GM23248 (cell line): ENCODE measurements around the gene EIF2B4. TPM values are rescaled to one million over a fixed set of nuclear protein-coding genes. Genes with fewer than 3 reads are reported as not detected.

Experiments
- DNase-seq: peaks from one replicate; pipeline ENCODE4 v3.0.0-alpha.2; 2015
- H2AFZ ChIP-seq: fragments of 200-600 bp; sonication (generic); 2 replicates; pipeline ENCODE4 v1.6.1; 2016; ENCODE audit warnings: antibody characterized with exemption
- H3F3A ChIP-seq: fragments of 200-600 bp; sonication (generic); 2 replicates; pipeline ENCODE4 v1.6.1; 2016; ENCODE audit warnings: mild to moderate bottlenecking, antibody characterized with exemption, mixed run types; ENCODE audit not compliant: insufficient read depth
- H3K27ac ChIP-seq: fragments of 200-600 bp; sonication (generic); 2 replicates; pipeline ENCODE4 v1.5.1; 2016; ENCODE audit warnings: mild to moderate bottlenecking
- H3K27me3 ChIP-seq: fragments of 200-600 bp; sonication (generic); replicated peaks from 2 replicates; pipeline ENCODE4 v1.6.1; 2016; ENCODE audit warnings: mild to moderate bottlenecking; ENCODE audit not compliant: insufficient read depth
- H3K36me3 ChIP-seq: fragments of 200-600 bp; sonication (generic); 2 replicates; pipeline ENCODE4 v1.6.1; 2016; ENCODE audit warnings: low read depth, mild to moderate bottlenecking
- H3K4me1 ChIP-seq: fragments of 200-600 bp; sonication (generic); 2 replicates; pipeline ENCODE4 v1.6.1; 2016; ENCODE audit warnings: mild to moderate bottlenecking; ENCODE audit not compliant: insufficient read depth
- H3K4me2 ChIP-seq: fragments of 200-600 bp; sonication (generic); one replicate; pipeline ENCODE4 v1.6.1; 2016; ENCODE audit warnings: mild to moderate bottlenecking; ENCODE audit not compliant: unreplicated experiment
- H3K4me3 ChIP-seq: fragments of 200-600 bp; sonication (generic); 2 replicates; pipeline ENCODE4 v1.5.1; 2016; ENCODE audit warnings: mild to moderate bottlenecking
- H3K79me2 ChIP-seq: fragments of 200-600 bp; sonication (generic); 2 replicates; pipeline ENCODE4 v1.6.1; 2016; ENCODE audit warnings: mild to moderate bottlenecking; ENCODE audit not compliant: insufficient read depth
- H3K9ac ChIP-seq: fragments of 200-600 bp; sonication (generic); 2 replicates; pipeline ENCODE4 v1.6.1; 2016; ENCODE audit warnings: mild to moderate bottlenecking
- H3K9me2 ChIP-seq: fragments of 200-600 bp; sonication (generic); 2 replicates; pipeline ENCODE4 v1.6.1; 2016; ENCODE audit warnings: mixed run types, mild to moderate bottlenecking, moderate library complexity; ENCODE audit not compliant: insufficient read depth
- H3K9me3 ChIP-seq: fragments of 200-600 bp; sonication (generic); one replicate; pipeline ENCODE4 v1.6.1; 2017; ENCODE audit warnings: low read depth
- H4K20me1 ChIP-seq: fragments of 200-600 bp; sonication (generic); 2 replicates; pipeline ENCODE4 v1.6.0; 2016; ENCODE audit not compliant: insufficient read depth
- EZH2 ChIP-seq: fragments of 200-600 bp; sonication (generic); IDR thresholded peaks from 2 replicates; pipeline ENCODE4 v1.6.1; 2018; ENCODE audit warnings: antibody characterized with exemption, mild to moderate bottlenecking; ENCODE audit not compliant: insufficient read depth, poor library complexity, severe bottlenecking
- EZH2phosphoT487 ChIP-seq: fragments of 200-600 bp; sonication (generic); IDR thresholded peaks from 2 replicates; pipeline ENCODE4 v1.6.1; 2018; ENCODE audit warnings: antibody characterized with exemption, moderate library complexity, mild to moderate bottlenecking, low read depth; ENCODE audit not compliant: insufficient read depth
- WGBS, 2 experiments: methylation state at CpG; one replicate each; pipeline ENCODE4 v1.1.6; 2015 to 2017; ENCODE audit warnings: low lambda C conversion rate in 2 of 2, low coverage in 1 of 2; ENCODE audit errors: missing lambda C conversion rate in 2 of 2; 5-methylcytosine and 5-hydroxymethylcytosine counted together
- in situ Hi-C: fragments of 300-500 bp; cut with MboI; formaldehyde crosslinking; loops from 2 replicates; pipeline ENCODE4 v1.15.0; 2020
- polyA plus RNA-seq: library from polyadenylated mRNA; unstranded; fragments of >200 nt; fragmentation: Nextera tagmentation; extraction: Ambion mirVana; gene quantifications from 2 replicates; pipeline ENCODE4 v1.2.1, GENCODE V29; 2016
- total RNA-seq: library from RNA; depleted of rRNA; stranded (reverse); fragments of >200 nt; shearing (Covaris generic); gene quantifications from 2 replicates; pipeline ENCODE4 v1.2.3, GENCODE V29; 2014

The EIF2B4 gene
- total and polyA plus RNA-seq, 2 experiments from 2014 or later: 26.6 to 50.1 TPM

GRCh38 chr2:27363933-27364332, 6.2 kb downstream of the EIF2B4 start:
- H3K27me3 ChIP-seq: no peaks in the 10 kb centered on the region
- no peak overlapping the region for H2AFZ ChIP-seq
- WGBS, 2 experiments: 98% methylated on average over 2 of the region's 2 CpGs

GRCh38 chr2:27362678-27363420, 7.3 kb downstream of the EIF2B4 start:
- no peak for DNase-seq
- Histone ChIP-seq H3K4me1 (peaks cover 7% of the 10 kb centered on the region), H3K36me3 (peaks cover 38% of the 10 kb centered on the region), H2AFZ (no peak overlapping the region), H3K27ac (no peak overlapping the region), H3K27me3 (no peaks in the 10 kb centered on the region), H3K4me3 (no peak overlapping the region), H4K20me1 (no peaks in the 10 kb centered on the region), H3K79me2 (peaks cover 51% of the 10 kb centered on the region), H3K9ac (no peak overlapping the region), H3F3A (peaks cover 25% of the 10 kb centered on the region; the same call in 1 of the 2 replicates), H3K9me2 (no peaks in the 10 kb centered on the region), H3K9me3 (no peaks in the 10 kb centered on the region), H3K4me2 (no peak overlapping the region)
- TF ChIP-seq EZH2: no peak
- TF ChIP-seq EZH2phosphoT487: no peak
- in situ Hi-C loops: no loop called here
- WGBS, 2 experiments: 95 to 98% methylated on average over 4 of the region's 4 CpGs

More at GRCh38 chr2:27363933-27364332, 6.2 kb downstream of the EIF2B4 start:
- Histone ChIP-seq H3K9me2 (no peaks in the 10 kb centered on the region), H3K4me3 (no peak overlapping the region), H3K4me2 (no peak overlapping the region), H3K79me2 (peaks cover 53% of the 10 kb centered on the region), H3K36me3 (peaks cover 43% of the 10 kb centered on the region), H3K9ac (no peak overlapping the region), H4K20me1 (no peaks in the 10 kb centered on the region), H3K27ac (no peak overlapping the region), H3F3A (peaks cover 25% of the 10 kb centered on the region; the same call in 1 of the 2 replicates), H3K4me1 (peaks cover 5% of the 10 kb centered on the region; the same call in 1 of the 2 replicates), H3K9me3 (no peaks in the 10 kb centered on the region)
- no peak for DNase-seq
- in situ Hi-C loops: no loop called here
- TF ChIP-seq EZH2 (no peak), EZH2phosphoT487 (no peak)

GRCh38 chr2:27356382-27357181, 13.6 kb downstream of the EIF2B4 start, which contains the start of gene GTF3C2:
Gene GTF3C2, minus strand, starts transcription at chr2:27356764. Its CDS starts 13,210 bp downstream, at chr2:27343554.
- TF ChIP-seq EZH2phosphoT487: no peak
- no peak for TF ChIP-seq EZH2
- H2AFZ ChIP-seq: peak within 1 kb of the TSS; percentile 81
- H3K9ac ChIP-seq: peak within 1 kb of the TSS; percentile 96
- peaks cover 29% of the 10 kb centered on the region for H3K4me1 ChIP-seq
- no peaks in the 10 kb centered on the region for H4K20me1 ChIP-seq
- no peaks in the 10 kb centered on the region for H3K36me3 ChIP-seq
- peak within 1 kb of the TSS; percentile 93 for H3K4me2 ChIP-seq
- H3K79me2 ChIP-seq: peaks cover 75% of the 10 kb centered on the region
- no peaks in the 10 kb centered on the region; the same call in 1 of the 2 replicates for H3F3A ChIP-seq
- no peaks in the 10 kb centered on the region for H3K9me3 ChIP-seq
- WGBS, 2 experiments: 1% methylated on average over 66 to 67 of the region's 67 CpGs
- peak; percentile 98 for DNase-seq
- peak within 1 kb of the TSS; percentile 84 for H3K4me3 ChIP-seq
- H3K27ac ChIP-seq: peak within 1 kb of the TSS; percentile 88
- no peaks in the 10 kb centered on the region for H3K27me3 ChIP-seq
- in situ Hi-C loops: no loop called here
- no peaks in the 10 kb centered on the region for H3K9me2 ChIP-seq

- 1 to 2% methylated on average over 12 of the region's 12 CpGs for WGBS, 2 experiments
- peak; percentile 79 for DNase-seq
- Histone ChIP-seq H3K27me3 (no peaks in the 10 kb centered on the region), H3K9me2 (no peaks in the 10 kb centered on the region), H3K36me3 (no peaks in the 10 kb centered on the region), H2AFZ (peak overlapping the region; percentile 81), H3K79me2 (peaks cover 76% of the 10 kb centered on the region), H3K4me1 (peaks cover 29% of the 10 kb centered on the region), H3F3A (no peaks in the 10 kb centered on the region; the same call in 1 of the 2 replicates), H3K9me3 (no peaks in the 10 kb centered on the region), H3K4me3 (peak overlapping the region; percentile 84), H3K9ac (peak overlapping the region; percentile 96), H3K4me2 (peak overlapping the region; percentile 93), H3K27ac (peak overlapping the region; percentile 88), H4K20me1 (no peaks in the 10 kb centered on the region)
- in situ Hi-C loops: no loop called here
- TF ChIP-seq EZH2: no peak
- TF ChIP-seq EZH2phosphoT487: no peak
These were observed 14.1 kb downstream of the EIF2B4 start for GRCh38 chr2:27356056-27356381.
